Adrenal gland (tissue), 5 donors: ENCODE results near the gene EFCAB8.

Source experiments
- POLR2A ChIP-seq, 2 donors: fragments of 450-650 bp; IDR thresholded peaks; one replicate each; pipeline ENCODE4 v1.6.1; 2017; ENCODE audit warnings: antibody characterized with exemption in 2 of 2, mild to moderate bottlenecking in 2 of 2, moderate library complexity in 1 of 2
- TF ChIP-seq, protein P1 (sequence below), 6 experiments: fragments of 450-650 bp in 4 of 6; fragments of 200-600 bp in 2 of 6; sonication (generic) in 1 of 6; IDR thresholded peaks; 1 replicate in 5 of 6; 2 replicates in 1 of 6; pipeline versions ENCODE4 v1.5.1 to v1.8.0; 2016 to 2021; ENCODE audit warnings: antibody characterized with exemption in 6 of 6, mild to moderate bottlenecking in 2 of 6, moderate library complexity in 1 of 6
- donor health status: DM: no; HTN: no; CAD: no.

DNA sequence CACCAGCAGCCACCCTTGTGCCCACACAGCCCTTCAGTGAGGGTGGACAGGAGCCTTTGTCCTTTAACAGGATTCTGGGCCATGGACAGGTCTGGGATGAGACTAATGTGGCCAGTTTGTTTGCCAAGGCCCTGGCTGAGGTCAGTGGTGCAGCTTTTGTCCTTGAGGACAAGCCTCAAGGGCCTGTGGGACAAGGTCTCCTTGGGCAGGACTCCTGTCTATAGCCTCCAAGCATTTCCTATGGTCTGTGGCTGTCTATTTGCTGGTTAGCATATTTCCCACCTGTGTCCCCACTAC is 101.4 kb downstream of the EFCAB8 start:
- TF ChIP-seq POLR2A (IDR thresholded peaks at IDR 0.05): no peak
- TF ChIP-seq, protein P1, sequence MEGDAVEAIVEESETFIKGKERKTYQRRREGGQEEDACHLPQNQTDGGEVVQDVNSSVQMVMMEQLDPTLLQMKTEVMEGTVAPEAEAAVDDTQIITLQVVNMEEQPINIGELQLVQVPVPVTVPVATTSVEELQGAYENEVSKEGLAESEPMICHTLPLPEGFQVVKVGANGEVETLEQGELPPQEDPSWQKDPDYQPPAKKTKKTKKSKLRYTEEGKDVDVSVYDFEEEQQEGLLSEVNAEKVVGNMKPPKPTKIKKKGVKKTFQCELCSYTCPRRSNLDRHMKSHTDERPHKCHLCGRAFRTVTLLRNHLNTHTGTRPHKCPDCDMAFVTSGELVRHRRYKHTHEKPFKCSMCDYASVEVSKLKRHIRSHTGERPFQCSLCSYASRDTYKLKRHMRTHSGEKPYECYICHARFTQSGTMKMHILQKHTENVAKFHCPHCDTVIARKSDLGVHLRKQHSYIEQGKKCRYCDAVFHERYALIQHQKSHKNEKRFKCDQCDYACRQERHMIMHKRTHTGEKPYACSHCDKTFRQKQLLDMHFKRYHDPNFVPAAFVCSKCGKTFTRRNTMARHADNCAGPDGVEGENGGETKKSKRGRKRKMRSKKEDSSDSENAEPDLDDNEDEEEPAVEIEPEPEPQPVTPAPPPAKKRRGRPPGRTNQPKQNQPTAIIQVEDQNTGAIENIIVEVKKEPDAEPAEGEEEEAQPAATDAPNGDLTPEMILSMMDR (IDR thresholded peaks at IDR 0.05): no peak
